DOHH2 (cell line): ENCODE results near the gene NCKAP5.

Experiments
- H3F3A ChIP-seq: fragments of 200-600 bp; sonication (generic), shearing (Covaris generic); 2 replicates; pipeline ENCODE4 v1.6.0; 2016; ENCODE audit warnings: antibody characterized with exemption, mild to moderate bottlenecking; ENCODE audit not compliant: control insufficient read depth, insufficient read depth
- H3K27ac ChIP-seq: fragments of 200-600 bp; sonication (generic); 2 replicates; pipeline ENCODE4 v1.5.1; 2014; ENCODE audit warnings: low read depth, mild to moderate bottlenecking, low read length, moderate library complexity
- H3K27me3 ChIP-seq: fragments of 200-600 bp; sonication (generic); 2 replicates; pipeline ENCODE4 v1.6.1; 2014; ENCODE audit warnings: mild to moderate bottlenecking, low read length, mixed read lengths; ENCODE audit not compliant: control insufficient read depth
- H3K36me3 ChIP-seq: fragments of 200-600 bp; sonication (generic); 2 replicates; pipeline ENCODE4 v1.6.1; 2014; ENCODE audit warnings: mild to moderate bottlenecking, low read length, moderate library complexity, mixed read lengths; ENCODE audit not compliant: control insufficient read depth
- H3K4me1 ChIP-seq: fragments of 200-600 bp; sonication (generic); 2 replicates; pipeline ENCODE4 v1.6.1; 2014; ENCODE audit warnings: mild to moderate bottlenecking, low read length, mixed read lengths; ENCODE audit not compliant: control insufficient read depth
- H3K4me2 ChIP-seq: fragments of 200-600 bp; sonication (generic); 2 replicates; pipeline ENCODE4 v1.6.0; 2014; ENCODE audit warnings: mild to moderate bottlenecking, low read length, moderate library complexity
- H3K4me3 ChIP-seq: fragments of 200-600 bp; sonication (generic); 2 replicates; pipeline ENCODE4 v1.5.1; 2014; ENCODE audit warnings: mild to moderate bottlenecking, low read length, mixed read lengths
- H3K79me2 ChIP-seq: fragments of 200-600 bp; sonication (generic); 2 replicates; pipeline ENCODE4 v1.6.1; 2014; ENCODE audit warnings: mild to moderate bottlenecking, low read length, mixed read lengths; ENCODE audit not compliant: control insufficient read depth
- H3K9me2 ChIP-seq: fragments of 200-600 bp; sonication (generic); replicated peaks from 2 replicates; pipeline ENCODE4 v1.6.1; 2014; ENCODE audit warnings: mild to moderate bottlenecking, low read length, mixed read lengths; ENCODE audit not compliant: control insufficient read depth
- H3K9me3 ChIP-seq: fragments of 200-600 bp; sonication (generic); 2 replicates; pipeline ENCODE4 v1.6.1; 2014; ENCODE audit warnings: antibody characterized with exemption, low read length, mixed read lengths; ENCODE audit not compliant: control insufficient read depth, insufficient read depth
- H4K20me1 ChIP-seq: fragments of 200-600 bp; sonication (generic); 2 replicates; pipeline ENCODE4 v1.6.0; 2014; ENCODE audit warnings: low read depth, mild to moderate bottlenecking, antibody characterized with exemption, low read length, moderate library complexity; ENCODE audit not compliant: control insufficient read depth, insufficient read depth
- CTCF ChIP-seq: fragments of 200-600 bp; sonication (generic); IDR thresholded peaks from one replicate; pipeline ENCODE4 v1.5.1; 2014; ENCODE audit warnings: antibody characterized with exemption, mild to moderate bottlenecking, low read depth, low read length; ENCODE audit not compliant: poor library complexity, severe bottlenecking
- EZH2phosphoT487 ChIP-seq: fragments of 200-600 bp; sonication (generic); IDR thresholded peaks from 2 replicates; pipeline ENCODE4 v1.6.1; 2017; ENCODE audit warnings: borderline replicate concordance, mild to moderate bottlenecking, antibody characterized with exemption, low read length, moderate library complexity, mixed read lengths

NCKAP5 gene

GRCh38 chr2:132949108-132949507, 619.2 kb downstream of the NCKAP5 start:
- Histone ChIP-seq H3K4me2 (no peak overlapping the region), H4K20me1 (no peaks in the 10 kb centered on the region), H3K27ac (no peak overlapping the region), H3K9me2 (no peaks in the 10 kb centered on the region; the same call in 1 of the 2 replicates), H3K79me2 (no peaks in the 10 kb centered on the region), H3K9me3 (no peaks in the 10 kb centered on the region), H3F3A (no peaks in the 10 kb centered on the region), H3K36me3 (no peaks in the 10 kb centered on the region), H3K27me3 (no peaks in the 10 kb centered on the region), H3K4me3 (no peak overlapping the region), H3K4me1 (no peaks in the 10 kb centered on the region)
- TF ChIP-seq CTCF, result no peak
- TF ChIP-seq EZH2phosphoT487, result no peak

- no peak overlapping the region for H3K4me2 ChIP-seq
- H3F3A ChIP-seq, result no peaks in the 10 kb centered on the region
- no peak overlapping the region for H3K27ac ChIP-seq
- no peaks in the 10 kb centered on the region for H3K4me1 ChIP-seq
- H4K20me1 ChIP-seq, result no peaks in the 10 kb centered on the region
- H3K4me3 ChIP-seq, result no peak overlapping the region
- no peaks in the 10 kb centered on the region; the same call in 1 of the 2 replicates for H3K9me2 ChIP-seq
- no peaks in the 10 kb centered on the region for H3K27me3 ChIP-seq
- no peaks in the 10 kb centered on the region for H3K79me2 ChIP-seq
- no peaks in the 10 kb centered on the region for H3K9me3 ChIP-seq
- TF ChIP-seq EZH2phosphoT487 (no peak), CTCF (no peak)
- no peaks in the 10 kb centered on the region for H3K36me3 ChIP-seq
These were observed 620.1 kb downstream of the NCKAP5 start for GRCh38 chr2:132948211-132948610.

- H3K9me2 ChIP-seq, result no peaks in the 10 kb centered on the region
- no peaks in the 10 kb centered on the region for H3K79me2 ChIP-seq
- H3F3A ChIP-seq, result no peaks in the 10 kb centered on the region
- no peak overlapping the region for H3K27ac ChIP-seq
- no peaks in the 10 kb centered on the region for H4K20me1 ChIP-seq
- no peaks in the 10 kb centered on the region for H3K9me3 ChIP-seq
- no peak overlapping the region for H3K4me2 ChIP-seq
- no peaks in the 10 kb centered on the region for H3K36me3 ChIP-seq
- no peaks in the 10 kb centered on the region for H3K4me1 ChIP-seq
- H3K4me3 ChIP-seq, result no peak overlapping the region
- no peaks in the 10 kb centered on the region for H3K27me3 ChIP-seq
- TF ChIP-seq EZH2phosphoT487, result no peak
- TF ChIP-seq CTCF, result no peak
These were observed 624.4 kb downstream of the NCKAP5 start for GRCh38 chr2:132943829-132944228.
